Measurements from ENCODE around the gene ASXL1. TPM values are rescaled to one million over a fixed set of nuclear protein-coding genes. Genes with fewer than 3 reads are reported as not detected.
A peak's percentile ranks its signal among the peaks of the same experiment; 100 is the strongest.

ASXL1 gene
- total and polyA plus RNA-seq, 9 donors, result 28.4 to 42.3 (median 34.7) TPM

DNA sequence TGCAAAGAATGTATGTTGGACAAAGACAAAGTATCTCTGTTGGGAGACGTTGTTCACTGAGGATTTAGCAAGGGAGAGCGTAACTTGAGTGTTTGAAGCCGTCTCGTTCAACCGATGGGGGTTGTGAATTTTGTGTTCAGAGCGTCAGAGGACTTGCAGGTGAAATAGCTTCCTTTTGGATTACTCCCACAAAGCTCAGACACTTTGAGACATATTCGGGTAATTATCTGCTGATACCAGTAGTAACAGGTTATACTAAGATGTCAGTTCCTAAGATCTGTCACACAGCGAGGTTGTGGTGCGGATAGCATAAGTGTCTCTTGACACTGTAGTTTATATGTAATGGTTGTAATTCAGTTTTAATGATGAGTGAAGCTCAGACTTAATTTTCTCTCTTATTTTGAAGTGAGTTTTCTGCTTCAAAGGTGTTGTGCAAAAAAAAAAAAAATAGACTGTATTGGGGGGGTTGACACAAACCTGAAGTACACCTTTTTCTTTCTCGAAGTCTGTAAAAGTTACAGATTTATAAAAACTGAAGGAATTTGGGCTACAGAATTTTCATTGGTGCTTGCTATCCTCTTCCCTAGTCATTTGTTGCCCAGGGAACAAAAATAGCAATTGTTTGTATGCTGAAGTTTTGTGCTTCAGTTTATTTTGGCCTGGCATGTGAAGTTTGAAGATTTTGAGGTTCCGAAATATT lies 1.7 kb downstream of the ASXL1 start:
- peak overlapping the region; percentile 95 for H3K27ac ChIP-seq (ENCODE audit: low read length)
- DNase-seq, result peak; percentile 71
- no peaks in the 10 kb centered on the region for H3K9me3 ChIP-seq (replicated peaks; ENCODE audit: control insufficient read depth, low read depth, low read length)
- H3K36me3 ChIP-seq (ENCODE audit: control insufficient read depth, insufficient read depth, low read length), result peaks cover 3% of the 10 kb centered on the region
- WGBS (ENCODE audit: insufficient coverage), result 14% methylated on average over 4 of the region's 11 CpGs
- no peaks in the 10 kb centered on the region for H3K27me3 ChIP-seq (ENCODE audit: control insufficient read depth, insufficient read depth, low read length)
- peak overlapping the region; percentile 67 for H3K4me3 ChIP-seq (ENCODE audit: low read length)
- peaks cover 12% of the 10 kb centered on the region for H3K4me1 ChIP-seq (ENCODE audit: control insufficient read depth, insufficient read depth, low read length)

DNA sequence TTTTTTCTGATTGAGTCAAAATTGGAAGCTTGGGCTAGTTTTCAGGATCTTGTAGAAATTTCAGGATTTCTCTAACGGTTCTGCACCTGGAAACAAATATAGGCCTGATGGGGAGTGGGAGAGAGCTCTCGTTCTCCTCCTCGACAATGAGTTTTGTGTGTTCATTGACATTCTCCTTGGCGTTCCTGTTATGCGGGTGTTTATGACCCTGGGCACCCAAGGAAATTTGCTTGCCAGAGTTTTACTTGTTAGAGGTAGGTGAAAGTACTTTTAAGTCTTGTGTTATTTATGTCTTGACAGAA lies 2.2 kb downstream of the ASXL1 start:
- no peak overlapping the region for H3K4me3 ChIP-seq (ENCODE audit: low read length)
- WGBS (ENCODE audit: insufficient coverage), result 44% methylated on average over 5 of the region's 5 CpGs
- H3K36me3 ChIP-seq (ENCODE audit: control insufficient read depth, insufficient read depth, low read length), result peaks cover 3% of the 10 kb centered on the region
- DNase-seq, result no peak
- peak overlapping the region; percentile 59 for H3K27ac ChIP-seq (ENCODE audit: low read length)
- no peaks in the 10 kb centered on the region for H3K9me3 ChIP-seq (replicated peaks; ENCODE audit: control insufficient read depth, low read depth, low read length)
- no peaks in the 10 kb centered on the region for H3K27me3 ChIP-seq (ENCODE audit: control insufficient read depth, insufficient read depth, low read length)
- H3K4me1 ChIP-seq (ENCODE audit: control insufficient read depth, insufficient read depth, low read length), result peaks cover 12% of the 10 kb centered on the region

DNA sequence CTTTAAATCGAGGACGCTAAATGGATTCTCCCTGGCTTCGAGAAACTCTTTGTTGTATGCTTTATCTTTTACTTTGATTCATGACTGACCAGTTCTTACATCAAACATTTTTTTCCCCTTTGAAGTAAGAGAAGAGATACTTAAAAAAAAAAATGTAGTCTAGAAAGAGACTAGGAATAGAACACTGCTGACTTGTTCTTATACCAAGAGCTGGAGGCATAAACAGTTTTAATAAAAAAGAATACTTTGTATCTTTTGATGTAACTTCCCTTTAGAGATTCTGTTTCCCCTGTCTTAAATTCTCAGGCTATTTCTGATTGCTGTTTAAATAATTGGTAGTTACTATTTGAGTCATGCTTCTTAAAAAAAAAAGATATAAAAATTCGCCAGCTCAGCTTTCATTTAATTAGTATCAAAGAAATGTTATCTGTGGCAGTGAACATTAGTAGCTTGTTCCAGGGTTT lies 4.8 kb downstream of the ASXL1 start:
- H3K27me3 ChIP-seq (ENCODE audit: control insufficient read depth, insufficient read depth, low read length), result no peaks in the 10 kb centered on the region
- no peak overlapping the region for H3K4me3 ChIP-seq (ENCODE audit: low read length)
- WGBS (ENCODE audit: insufficient coverage), result no CpG with 5 or more reads among the region's 4 CpGs
- H3K36me3 ChIP-seq (ENCODE audit: control insufficient read depth, insufficient read depth, low read length), result peaks cover 9% of the 10 kb centered on the region
- no peaks in the 10 kb centered on the region for H3K9me3 ChIP-seq (replicated peaks; ENCODE audit: control insufficient read depth, low read depth, low read length)
- peaks cover 3% of the 10 kb centered on the region for H3K4me1 ChIP-seq (ENCODE audit: control insufficient read depth, insufficient read depth, low read length)
- H3K27ac ChIP-seq (ENCODE audit: low read length), result no peak overlapping the region
- DNase-seq, result no peak

DNA sequence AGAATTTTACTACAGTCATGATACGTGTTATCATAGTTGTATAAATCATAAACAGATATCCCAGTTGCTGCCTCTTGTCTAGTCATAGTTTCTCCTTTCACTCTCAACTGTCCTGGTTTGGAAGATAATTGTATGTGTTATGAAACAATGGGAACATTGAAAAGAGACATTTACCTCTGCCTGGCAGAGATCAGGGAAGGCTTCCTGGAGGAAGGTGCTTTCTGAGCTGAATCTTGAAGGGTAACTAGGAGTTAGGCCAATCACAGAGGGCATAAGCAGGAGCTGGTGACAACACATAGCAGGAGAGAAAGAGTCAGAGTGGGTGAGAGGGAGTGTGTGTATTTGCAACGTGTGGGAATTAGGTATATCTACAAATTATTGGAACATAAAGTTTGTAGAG lies 5.4 kb downstream of the ASXL1 start:
- 100% methylated on average over 1 of the region's 2 CpGs for WGBS (ENCODE audit: insufficient coverage)
- Histone ChIP-seq H3K27ac (ENCODE audit: low read length) (no peak overlapping the region), H3K4me1 (ENCODE audit: control insufficient read depth, insufficient read depth, low read length) (peaks cover 3% of the 10 kb centered on the region), H3K27me3 (ENCODE audit: control insufficient read depth, insufficient read depth, low read length) (no peaks in the 10 kb centered on the region), H3K9me3 (replicated peaks; ENCODE audit: control insufficient read depth, low read depth, low read length) (no peaks in the 10 kb centered on the region), H3K4me3 (ENCODE audit: low read length) (no peak overlapping the region), H3K36me3 (ENCODE audit: control insufficient read depth, insufficient read depth, low read length) (peaks cover 9% of the 10 kb centered on the region)
- DNase-seq, result no peak

DNA sequence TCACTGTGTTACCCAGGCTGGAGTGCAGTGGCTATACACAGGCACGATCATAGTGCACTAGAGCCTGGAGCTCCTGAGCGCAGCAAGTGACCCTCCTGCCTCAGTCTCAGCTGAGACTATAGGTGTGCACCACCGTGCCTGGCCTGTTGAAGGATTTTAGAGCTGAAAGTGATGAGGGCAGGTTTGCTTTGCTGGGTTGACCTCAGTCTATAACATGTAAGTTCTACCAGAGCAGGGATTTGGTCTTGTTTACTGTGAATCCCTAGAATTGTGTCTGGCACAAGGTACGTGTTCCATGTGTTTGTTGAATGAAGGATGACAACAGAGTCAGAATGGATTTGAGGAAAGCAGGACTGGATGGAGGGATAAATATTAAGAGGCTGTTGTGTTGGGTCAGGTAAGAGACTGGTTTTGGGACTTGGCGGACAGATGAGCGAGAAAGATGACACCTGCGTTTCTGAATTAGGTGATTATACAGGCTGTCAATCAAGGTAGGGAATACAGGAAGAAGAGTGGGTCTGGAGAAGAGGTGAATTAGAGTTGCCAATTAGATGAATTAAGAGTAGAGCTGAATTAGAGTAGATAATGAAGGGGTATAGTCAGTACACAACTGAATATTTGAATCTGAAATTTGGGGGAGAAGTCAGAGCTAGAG lies 6.5 kb downstream of the ASXL1 start:
- Histone ChIP-seq H3K9me3 (replicated peaks; ENCODE audit: control insufficient read depth, low read depth, low read length) (no peaks in the 10 kb centered on the region), H3K4me3 (ENCODE audit: low read length) (no peak overlapping the region), H3K27me3 (ENCODE audit: control insufficient read depth, insufficient read depth, low read length) (no peaks in the 10 kb centered on the region), H3K27ac (ENCODE audit: low read length) (no peak overlapping the region), H3K4me1 (ENCODE audit: control insufficient read depth, insufficient read depth, low read length) (peaks cover 3% of the 10 kb centered on the region), H3K36me3 (ENCODE audit: control insufficient read depth, insufficient read depth, low read length) (peaks cover 14% of the 10 kb centered on the region)
- WGBS (ENCODE audit: insufficient coverage), result 81% methylated on average over 7 of the region's 7 CpGs
- DNase-seq, result no peak

DNA sequence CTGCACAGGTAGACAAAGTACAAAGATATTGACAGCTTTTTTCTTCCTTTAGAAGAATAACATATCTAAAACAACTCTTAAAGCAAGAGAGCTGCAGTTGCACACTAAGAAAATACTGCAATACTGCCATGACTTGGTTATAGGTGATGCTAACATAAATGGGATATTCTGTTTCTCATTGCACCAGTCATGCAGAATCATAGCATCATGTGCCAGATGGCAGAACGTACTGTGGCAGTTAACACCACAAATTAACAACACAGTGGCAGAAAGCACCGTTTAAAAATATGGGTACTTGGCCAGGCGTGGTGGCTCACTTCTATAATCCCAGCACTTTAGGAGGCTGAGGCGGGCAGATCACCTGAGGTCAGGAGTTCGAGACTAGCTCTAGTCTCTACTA lies 7.4 kb downstream of the ASXL1 start:
- H3K27me3 ChIP-seq (ENCODE audit: control insufficient read depth, insufficient read depth, low read length), result no peaks in the 10 kb centered on the region
- no peak overlapping the region for H3K27ac ChIP-seq (ENCODE audit: low read length)
- no peaks in the 10 kb centered on the region for H3K9me3 ChIP-seq (replicated peaks; ENCODE audit: control insufficient read depth, low read depth, low read length)
- peaks cover 12% of the 10 kb centered on the region for H3K36me3 ChIP-seq (ENCODE audit: control insufficient read depth, insufficient read depth, low read length)
- no CpG with 5 or more reads among the region's 5 CpGs for WGBS (ENCODE audit: insufficient coverage)
- H3K4me1 ChIP-seq (ENCODE audit: control insufficient read depth, insufficient read depth, low read length), result no peaks in the 10 kb centered on the region
- H3K4me3 ChIP-seq (ENCODE audit: low read length), result no peak overlapping the region
- DNase-seq, result no peak

DNA sequence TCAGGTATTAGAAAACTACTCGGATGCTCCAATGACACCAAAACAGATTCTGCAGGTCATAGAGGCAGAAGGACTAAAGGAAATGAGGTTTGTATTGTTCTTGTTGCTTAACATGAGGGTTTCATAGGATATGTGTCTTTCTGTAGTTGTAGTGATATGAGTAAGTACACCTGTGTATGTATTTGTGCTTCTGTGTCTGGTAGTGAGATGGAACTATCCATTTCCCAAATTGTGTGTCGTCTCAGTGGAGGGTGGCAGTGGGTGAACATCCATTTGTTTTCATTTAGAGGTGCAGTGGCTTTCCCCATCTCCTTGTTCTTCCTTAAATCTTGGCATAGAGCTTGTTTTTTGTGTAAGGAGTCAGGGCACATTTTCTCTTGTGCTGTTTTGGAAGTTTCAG lies 8.2 kb downstream of the ASXL1 start:
- WGBS (ENCODE audit: insufficient coverage), result 100% methylated on average over 1 of the region's 2 CpGs
- no peaks in the 10 kb centered on the region for H3K4me1 ChIP-seq (ENCODE audit: control insufficient read depth, insufficient read depth, low read length)
- peaks cover 16% of the 10 kb centered on the region for H3K36me3 ChIP-seq (ENCODE audit: control insufficient read depth, insufficient read depth, low read length)
- no peak overlapping the region for H3K27ac ChIP-seq (ENCODE audit: low read length)
- no peaks in the 10 kb centered on the region for H3K9me3 ChIP-seq (replicated peaks; ENCODE audit: control insufficient read depth, low read depth, low read length)
- H3K4me3 ChIP-seq (ENCODE audit: low read length), result no peak overlapping the region
- no peak for DNase-seq
- H3K27me3 ChIP-seq (ENCODE audit: control insufficient read depth, insufficient read depth, low read length), result no peaks in the 10 kb centered on the region

DNA sequence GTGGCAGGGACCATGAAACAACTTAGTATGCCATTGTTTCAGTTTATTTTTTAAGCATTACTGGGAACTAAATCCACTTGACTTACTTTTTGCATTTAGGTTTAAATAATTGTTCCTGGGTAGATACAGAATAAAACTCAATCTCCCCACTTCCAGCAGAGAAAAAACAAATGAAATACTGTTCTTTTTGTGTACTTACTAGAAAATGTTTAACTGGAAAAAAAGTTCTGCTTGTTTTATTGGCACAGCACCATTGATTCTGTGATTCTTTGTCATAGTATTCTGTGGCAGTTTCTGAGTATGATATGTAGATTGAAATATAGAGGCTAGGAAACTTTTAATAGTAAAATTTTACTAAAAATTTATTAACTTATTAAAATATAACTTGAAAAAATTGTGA lies 10.2 kb downstream of the ASXL1 start:
- Histone ChIP-seq H3K4me1 (ENCODE audit: control insufficient read depth, insufficient read depth, low read length) (no peaks in the 10 kb centered on the region), H3K27ac (ENCODE audit: low read length) (no peak overlapping the region), H3K27me3 (ENCODE audit: control insufficient read depth, insufficient read depth, low read length) (no peaks in the 10 kb centered on the region), H3K36me3 (ENCODE audit: control insufficient read depth, insufficient read depth, low read length) (peaks cover 20% of the 10 kb centered on the region), H3K4me3 (ENCODE audit: low read length) (no peak overlapping the region), H3K9me3 (replicated peaks; ENCODE audit: control insufficient read depth, low read depth, low read length) (no peaks in the 10 kb centered on the region)
- DNase-seq, result no peak

DNA sequence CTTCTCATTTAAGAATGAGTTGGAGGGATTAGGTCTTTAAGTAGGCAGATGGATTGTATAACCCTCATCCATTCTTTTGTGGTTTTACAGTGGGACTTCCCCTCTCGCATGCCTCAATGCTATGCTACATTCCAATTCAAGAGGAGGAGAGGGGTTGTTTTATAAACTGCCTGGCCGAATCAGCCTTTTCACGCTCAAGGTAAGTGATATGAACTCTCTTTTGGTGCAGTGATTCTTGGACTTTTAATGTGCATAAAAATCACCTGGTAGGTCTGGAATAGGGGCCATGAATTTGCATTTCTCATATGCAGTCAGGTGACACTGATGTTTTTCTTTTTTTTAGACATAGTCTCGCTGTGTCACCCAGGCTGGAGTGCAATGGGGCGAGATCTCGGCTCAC lies 10.8 kb downstream of the ASXL1 start:
- H3K27ac ChIP-seq (ENCODE audit: low read length), result no peak overlapping the region
- H3K9me3 ChIP-seq (replicated peaks; ENCODE audit: control insufficient read depth, low read depth, low read length), result no peaks in the 10 kb centered on the region
- no peaks in the 10 kb centered on the region for H3K4me1 ChIP-seq (ENCODE audit: control insufficient read depth, insufficient read depth, low read length)
- peaks cover 21% of the 10 kb centered on the region for H3K36me3 ChIP-seq (ENCODE audit: control insufficient read depth, insufficient read depth, low read length)
- no peaks in the 10 kb centered on the region for H3K27me3 ChIP-seq (ENCODE audit: control insufficient read depth, insufficient read depth, low read length)
- no peak overlapping the region for H3K4me3 ChIP-seq (ENCODE audit: low read length)
- no peak for DNase-seq
- WGBS (ENCODE audit: insufficient coverage), result 79% methylated on average over 5 of the region's 6 CpGs

DNA sequence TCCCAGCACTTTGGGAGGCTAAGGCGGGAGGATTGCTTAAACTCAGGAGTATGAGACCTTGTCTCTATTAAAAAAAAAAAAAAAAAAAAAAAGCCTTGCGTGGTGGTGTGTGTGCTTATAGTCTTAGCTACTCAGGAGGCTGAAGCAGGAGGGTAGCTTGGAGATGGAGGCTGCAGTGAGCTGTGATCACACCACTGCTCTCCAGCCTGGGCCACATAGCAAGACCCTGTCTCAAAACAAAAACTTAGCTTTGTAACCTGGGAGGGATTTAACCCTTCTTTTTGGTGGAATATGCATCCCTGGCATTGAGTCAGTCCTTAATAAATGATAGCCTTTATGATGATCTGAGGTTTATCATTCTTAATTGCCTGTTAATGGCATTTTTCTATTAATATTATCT lies 12.8 kb downstream of the ASXL1 start:
- Histone ChIP-seq H3K27ac (ENCODE audit: low read length) (no peak overlapping the region), H3K4me1 (ENCODE audit: control insufficient read depth, insufficient read depth, low read length) (no peaks in the 10 kb centered on the region), H3K27me3 (ENCODE audit: control insufficient read depth, insufficient read depth, low read length) (no peaks in the 10 kb centered on the region), H3K4me3 (ENCODE audit: low read length) (no peak overlapping the region), H3K9me3 (replicated peaks; ENCODE audit: control insufficient read depth, low read depth, low read length) (no peaks in the 10 kb centered on the region), H3K36me3 (ENCODE audit: control insufficient read depth, insufficient read depth, low read length) (peaks cover 29% of the 10 kb centered on the region)
- no CpG with 5 or more reads among the region's 2 CpGs for WGBS (ENCODE audit: insufficient coverage)
- no peak for DNase-seq
